Mucosa of descending colon (tissue), 3 donors: ENCODE results near the gene PIEZO2. TPM values are rescaled to one million over a fixed set of nuclear protein-coding genes. Genes with fewer than 3 reads are reported as not detected.
"Not testable (repeated sequence)": the region's sequence is repeated elsewhere in the genome, so short reads cannot be mapped to it uniquely, and the experiment has no call there.

Source experiments
- ATAC-seq: fragments of 200-7000 bp; cut with Tn5 transposase; one replicate; pipeline ENCODE4 v1.9.1; 2020; ENCODE audit warnings: mild to moderate bottlenecking, moderate library complexity
- DNase-seq, 3 donors: peaks; one replicate each; pipeline ENCODE4 v3.0.0-alpha.2; 2020
- H3K36me3 ChIP-seq: fragments of 200-600 bp; one replicate; pipeline ENCODE4 v1.8.0; 2021; ENCODE audit warnings: low read depth, mild to moderate bottlenecking
- H3K4me1 ChIP-seq: fragments of 200-600 bp; one replicate; pipeline ENCODE4 v1.8.0; 2021; ENCODE audit warnings: low read depth, mild to moderate bottlenecking
- H3K4me3 ChIP-seq: fragments of 200-600 bp; one replicate; pipeline ENCODE4 v1.8.0; 2021; ENCODE audit warnings: mild to moderate bottlenecking
- H3K9me3 ChIP-seq: fragments of 200-600 bp; one replicate; pipeline ENCODE4 v1.8.0; 2021; ENCODE audit warnings: mild to moderate bottlenecking
- intact Hi-C, 2 donors: fragments of 100-400 bp; cut with DNase I in 1 of 2; cut with micrococcal nuclease in 1 of 2; formaldehyde crosslinking; loops; one replicate each; pipeline versions ENCODE4 v1.11.0 to v1.11.1; 2022; cut with DNase I, micrococcal nuclease
- total RNA-seq, 3 donors: library from RNA; stranded (reverse); fragmentation: NEBNext Ultra II Directional in 2 of 3; extraction: Animal tissue kit (Norgen Biotek cat#: 25700) in 2 of 3; gene quantifications; one replicate each; pipeline versions ENCODE4 v1.2.1 to v1.2.4, GENCODE V29; 2021 to 2023
- TF ChIP-seq, protein P1 (sequence below): fragments of 200-600 bp; IDR thresholded peaks from one replicate; pipeline ENCODE4 v1.8.0; 2022; ENCODE audit warnings: antibody characterized with exemption, mild to moderate bottlenecking
- donor health status: DM: no; HTN: no; CAD: no; lungs with moderate emphysema.
- donor health status: DM: no; HTN: no; CAD: no.
- donor health status: DM: no; HTN: yes; CAD: no.

Gene PIEZO2
- total RNA-seq, 3 donors from 2014 or later: 1.0 to 18.9 (median 1.4) TPM

DNA sequence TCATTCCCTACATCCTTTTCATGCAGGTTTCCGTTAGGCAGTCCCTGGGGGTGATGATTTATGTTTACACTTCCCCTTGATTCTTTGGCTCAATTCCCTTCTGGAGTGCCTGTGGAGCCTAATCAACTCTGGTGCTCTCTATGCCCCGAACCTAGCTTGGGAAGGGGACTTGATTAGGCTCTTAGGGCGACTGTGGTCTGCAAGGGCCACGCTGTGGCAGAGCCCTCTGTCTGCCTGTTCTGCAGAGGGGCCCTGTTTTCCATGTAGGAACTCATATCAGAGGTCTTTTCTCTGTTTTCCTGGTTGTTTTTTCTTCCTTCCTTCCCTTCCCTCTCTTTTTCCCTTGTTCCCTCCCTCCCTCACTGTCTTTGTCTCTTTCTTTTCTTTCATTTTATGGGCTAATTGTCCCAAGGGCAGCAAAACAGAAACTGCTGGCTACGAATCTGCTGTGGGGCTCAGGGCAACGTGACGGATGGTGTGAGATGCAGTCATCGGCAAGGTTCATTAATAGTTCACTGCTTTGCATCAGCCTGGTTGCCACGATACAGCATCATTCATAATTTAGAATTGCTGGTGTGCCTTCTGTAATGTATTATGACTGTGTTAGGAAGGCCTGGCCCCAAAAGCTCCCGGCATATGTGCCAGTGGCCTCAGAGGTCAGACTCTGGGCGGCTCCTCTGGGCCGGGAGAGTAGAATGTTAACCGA, 489.0 kb downstream of the PIEZO2 start:
- H3K36me3 ChIP-seq: no peaks in the 10 kb centered on the region
- intact Hi-C loops: no loop called here

DNA sequence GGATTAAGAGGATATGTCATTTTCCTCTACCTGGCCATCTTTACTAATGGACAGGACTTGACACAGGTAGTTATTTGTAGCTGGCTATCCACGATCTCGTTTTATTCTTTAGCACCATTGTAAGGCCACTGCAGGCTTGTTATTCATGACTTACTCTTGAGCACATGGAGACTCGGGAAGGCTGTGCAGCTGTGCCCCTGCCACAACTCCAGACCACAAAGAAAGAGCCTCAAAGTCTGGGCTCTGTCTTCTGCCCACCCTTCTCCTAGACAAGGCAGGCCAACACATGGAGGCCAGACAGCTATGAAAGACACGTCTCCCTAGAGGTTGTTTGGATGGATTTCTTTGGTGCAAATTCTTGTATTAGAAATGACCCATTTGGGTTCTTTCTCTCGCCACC, 489.8 kb downstream of the PIEZO2 start:
- ATAC-seq (no peak), DNase-seq (no peak)
- Histone ChIP-seq H3K4me3 (no peak overlapping the region), H3K36me3 (no peaks in the 10 kb centered on the region), H3K4me1 (no peaks in the 10 kb centered on the region), H3K9me3 (no peaks in the 10 kb centered on the region)
- TF ChIP-seq, protein P1, sequence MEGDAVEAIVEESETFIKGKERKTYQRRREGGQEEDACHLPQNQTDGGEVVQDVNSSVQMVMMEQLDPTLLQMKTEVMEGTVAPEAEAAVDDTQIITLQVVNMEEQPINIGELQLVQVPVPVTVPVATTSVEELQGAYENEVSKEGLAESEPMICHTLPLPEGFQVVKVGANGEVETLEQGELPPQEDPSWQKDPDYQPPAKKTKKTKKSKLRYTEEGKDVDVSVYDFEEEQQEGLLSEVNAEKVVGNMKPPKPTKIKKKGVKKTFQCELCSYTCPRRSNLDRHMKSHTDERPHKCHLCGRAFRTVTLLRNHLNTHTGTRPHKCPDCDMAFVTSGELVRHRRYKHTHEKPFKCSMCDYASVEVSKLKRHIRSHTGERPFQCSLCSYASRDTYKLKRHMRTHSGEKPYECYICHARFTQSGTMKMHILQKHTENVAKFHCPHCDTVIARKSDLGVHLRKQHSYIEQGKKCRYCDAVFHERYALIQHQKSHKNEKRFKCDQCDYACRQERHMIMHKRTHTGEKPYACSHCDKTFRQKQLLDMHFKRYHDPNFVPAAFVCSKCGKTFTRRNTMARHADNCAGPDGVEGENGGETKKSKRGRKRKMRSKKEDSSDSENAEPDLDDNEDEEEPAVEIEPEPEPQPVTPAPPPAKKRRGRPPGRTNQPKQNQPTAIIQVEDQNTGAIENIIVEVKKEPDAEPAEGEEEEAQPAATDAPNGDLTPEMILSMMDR: no peak
- intact Hi-C loops: no loop called here

More for the DNA sequence above, 489.0 kb downstream of the PIEZO2 start:
- DNase-seq: no peak
- no peak overlapping the region for H3K4me3 ChIP-seq
- H3K9me3 ChIP-seq: no peaks in the 10 kb centered on the region
- TF ChIP-seq, protein P1: no peak
- no peaks in the 10 kb centered on the region for H3K4me1 ChIP-seq
- ATAC-seq: peak; percentile 10

DNA sequence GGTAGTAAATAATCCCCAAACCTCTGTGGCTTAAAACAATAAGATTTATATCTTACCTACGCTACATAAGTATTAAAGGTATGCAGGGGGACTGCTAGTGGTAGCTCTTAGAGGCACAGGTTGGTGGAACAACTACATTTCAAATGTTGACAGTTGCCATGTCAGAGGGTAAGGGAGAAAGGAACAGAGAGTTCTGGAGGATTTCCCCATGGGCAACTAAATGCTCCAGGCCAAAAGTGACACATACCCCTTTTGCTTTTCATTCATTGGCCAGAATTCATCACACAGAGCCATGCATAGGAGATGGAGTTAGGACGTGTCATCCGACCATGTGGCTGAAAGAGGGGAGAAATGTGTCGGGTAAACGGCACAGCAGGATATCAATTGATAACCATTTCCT, 490.4 kb downstream of the PIEZO2 start:
- TF ChIP-seq, protein P1: no peak
- ATAC-seq (no peak), DNase-seq (no peak)
- Histone ChIP-seq H3K36me3 (no peaks in the 10 kb centered on the region), H3K4me1 (no peaks in the 10 kb centered on the region), H3K4me3 (no peak overlapping the region), H3K9me3 (no peaks in the 10 kb centered on the region)
- intact Hi-C loops: no loop called here

DNA sequence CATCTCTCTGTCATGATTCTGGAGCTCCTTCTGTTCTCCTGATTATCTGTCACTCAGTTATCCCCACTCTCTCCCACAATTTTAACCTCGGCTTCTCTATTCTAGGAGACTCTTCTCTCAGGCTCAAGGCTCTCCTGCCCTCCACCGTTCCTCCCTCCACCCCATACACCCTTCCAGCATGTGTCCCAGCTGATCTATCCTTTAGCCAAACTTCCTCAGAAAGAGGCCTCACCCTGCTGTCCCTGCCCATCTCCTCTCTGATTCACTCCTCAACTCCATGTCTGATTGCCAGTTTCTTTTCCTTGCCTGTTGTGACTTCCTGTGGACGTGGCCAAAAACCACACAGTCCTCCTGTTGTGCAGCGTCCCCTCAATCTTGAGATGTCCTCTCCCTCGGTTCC, 505.4 kb downstream of the PIEZO2 start:
- not testable (repeated sequence) for ATAC-seq, DNase-seq

DNA sequence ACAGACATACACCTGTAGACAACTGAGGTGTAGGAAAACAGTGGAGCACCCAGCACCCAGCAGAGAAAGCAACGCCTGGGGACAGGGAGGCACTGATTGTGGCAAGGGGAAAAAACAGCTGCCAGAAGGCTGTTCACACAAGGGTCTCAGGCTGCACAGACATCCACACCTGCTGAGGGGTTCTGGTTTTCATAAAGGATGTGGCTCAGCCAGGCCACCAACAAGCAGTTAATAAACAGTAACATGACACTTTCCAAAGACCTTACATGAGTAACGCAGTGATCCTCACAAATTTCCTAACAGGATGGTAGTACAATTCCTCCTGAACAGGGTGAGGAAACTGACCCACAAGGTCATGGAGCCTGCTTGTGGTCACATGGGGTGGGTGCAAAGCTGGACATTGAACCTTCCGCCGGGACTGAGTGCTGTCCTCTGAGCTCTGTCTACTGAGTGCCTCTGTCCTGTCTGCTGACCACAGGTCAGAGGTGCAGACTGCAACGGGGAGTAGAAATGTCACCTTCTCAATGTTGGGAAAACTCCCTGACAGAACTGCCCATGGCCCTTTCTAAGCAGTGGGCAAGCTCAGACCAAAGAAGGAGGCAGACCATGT, 506.3 kb downstream of the PIEZO2 start:
- intact Hi-C loops, ATAC-seq, H3K4me1 ChIP-seq, DNase-seq, H3K36me3 ChIP-seq, H3K9me3 ChIP-seq, H3K4me3 ChIP-seq: not testable (repeated sequence)

More for the DNA sequence above, 505.4 kb downstream of the PIEZO2 start:
- H3K4me3 ChIP-seq, H3K9me3 ChIP-seq, H3K36me3 ChIP-seq, intact Hi-C loops, H3K4me1 ChIP-seq: not testable (repeated sequence)

DNA sequence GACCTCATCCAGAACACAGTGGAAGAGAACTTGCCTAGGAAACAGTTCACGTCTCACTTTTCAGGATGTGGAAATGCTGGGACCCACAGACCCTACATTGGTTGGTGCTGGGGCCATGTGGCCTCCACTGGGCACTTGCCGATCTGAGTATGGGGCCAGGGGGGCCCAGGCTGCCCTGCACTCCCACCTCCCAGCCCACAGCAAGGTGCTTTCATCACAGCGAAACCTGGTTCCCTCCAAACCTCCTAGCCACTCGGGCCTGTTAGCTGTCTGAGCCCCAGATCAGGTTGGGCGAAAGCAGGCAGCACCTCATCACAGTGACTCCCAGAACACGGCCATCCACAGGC, 510.9 kb downstream of the PIEZO2 start:
- DNase-seq, H3K9me3 ChIP-seq, intact Hi-C loops, ATAC-seq, H3K36me3 ChIP-seq, H3K4me1 ChIP-seq, H3K4me3 ChIP-seq: not testable (repeated sequence)

DNA sequence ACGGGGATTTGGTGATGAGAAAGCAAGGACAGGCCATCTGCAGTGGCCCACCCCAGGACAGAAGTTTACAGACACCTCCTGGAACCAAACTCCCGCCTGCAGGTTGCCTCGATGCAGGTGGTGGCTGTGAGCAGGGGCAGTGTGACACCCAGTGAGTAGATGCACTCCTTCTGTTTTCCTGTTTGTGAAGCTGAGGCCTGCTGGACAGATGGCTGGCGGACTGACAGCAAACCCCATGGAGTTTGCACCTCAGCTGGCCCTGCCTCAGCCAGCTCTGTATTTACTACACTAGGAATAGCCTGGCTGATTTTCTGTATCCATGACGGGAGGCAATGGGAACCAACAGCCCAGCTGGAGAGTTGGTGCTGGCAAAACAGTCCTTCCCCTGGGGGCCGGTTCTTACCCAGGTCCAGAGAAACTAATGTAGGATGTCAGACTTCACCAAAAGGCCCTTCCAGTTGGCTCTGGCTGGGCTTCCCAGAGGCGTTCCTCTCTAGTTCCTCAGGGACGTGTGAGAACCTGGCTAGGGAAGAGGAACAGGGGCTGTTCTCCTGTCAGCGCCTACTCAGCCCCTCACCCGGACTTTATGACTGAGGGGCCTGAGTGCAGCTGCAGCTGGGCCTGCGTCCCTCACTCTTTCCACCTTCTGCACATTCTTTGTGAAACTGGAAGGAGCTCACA, 511.4 kb downstream of the PIEZO2 start:
- H3K9me3 ChIP-seq, DNase-seq, H3K4me3 ChIP-seq, intact Hi-C loops, H3K4me1 ChIP-seq, ATAC-seq, H3K36me3 ChIP-seq: not testable (repeated sequence)

DNA sequence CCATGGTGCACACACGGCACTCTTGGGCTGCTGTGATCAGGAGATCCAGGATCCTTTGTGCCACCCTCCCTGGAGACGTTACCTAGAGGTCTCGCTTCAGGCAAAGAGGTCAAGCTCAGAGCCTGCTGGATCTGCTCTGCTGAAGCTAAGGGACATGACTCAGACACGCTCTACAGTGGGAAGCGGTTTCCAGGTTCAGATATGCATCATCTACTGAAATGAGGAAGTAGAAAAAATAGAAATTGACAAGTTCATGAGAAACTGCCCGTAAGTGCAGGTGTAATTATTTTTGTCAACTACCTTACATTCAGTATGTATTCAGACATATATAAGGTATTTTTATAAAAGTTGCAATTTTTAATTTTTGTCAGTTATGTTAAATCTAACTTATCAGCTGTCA, 520.3 kb downstream of the PIEZO2 start:
- intact Hi-C loops, H3K36me3 ChIP-seq, H3K4me1 ChIP-seq, DNase-seq, H3K9me3 ChIP-seq, H3K4me3 ChIP-seq: not testable (repeated sequence)
- peak; percentile 51 for ATAC-seq

DNA sequence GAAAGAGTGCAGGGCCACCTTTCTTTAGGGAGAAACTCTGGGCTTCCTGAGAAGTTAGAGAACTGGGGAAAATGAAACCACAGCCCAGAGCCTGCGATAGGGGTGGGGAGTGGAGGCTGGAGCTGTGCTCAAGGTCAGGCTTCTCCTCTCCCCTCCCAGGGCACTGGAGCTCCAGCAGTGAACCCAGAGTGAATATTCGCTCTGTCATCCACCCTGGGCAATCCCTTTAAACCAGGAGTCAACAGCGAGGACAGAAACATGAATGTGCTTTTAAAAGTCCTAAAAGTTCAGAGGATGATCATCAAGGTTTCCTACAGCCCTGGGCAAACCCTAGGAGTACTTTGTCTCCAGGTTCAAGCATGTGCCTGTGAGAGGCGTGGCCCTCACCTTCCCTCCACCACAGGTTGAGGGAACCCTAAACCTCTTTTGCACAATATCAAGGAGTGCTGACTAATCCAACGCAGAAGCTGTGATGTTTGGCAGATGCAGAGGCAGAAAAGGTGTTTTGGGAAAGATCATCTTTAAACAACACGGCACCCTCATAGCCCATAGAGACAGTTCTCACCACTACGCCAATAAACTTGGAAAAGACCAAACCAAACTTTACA, 522.7 kb downstream of the PIEZO2 start:
- H3K4me1 ChIP-seq, H3K9me3 ChIP-seq, ATAC-seq, intact Hi-C loops, H3K4me3 ChIP-seq, H3K36me3 ChIP-seq, DNase-seq: not testable (repeated sequence)

DNA sequence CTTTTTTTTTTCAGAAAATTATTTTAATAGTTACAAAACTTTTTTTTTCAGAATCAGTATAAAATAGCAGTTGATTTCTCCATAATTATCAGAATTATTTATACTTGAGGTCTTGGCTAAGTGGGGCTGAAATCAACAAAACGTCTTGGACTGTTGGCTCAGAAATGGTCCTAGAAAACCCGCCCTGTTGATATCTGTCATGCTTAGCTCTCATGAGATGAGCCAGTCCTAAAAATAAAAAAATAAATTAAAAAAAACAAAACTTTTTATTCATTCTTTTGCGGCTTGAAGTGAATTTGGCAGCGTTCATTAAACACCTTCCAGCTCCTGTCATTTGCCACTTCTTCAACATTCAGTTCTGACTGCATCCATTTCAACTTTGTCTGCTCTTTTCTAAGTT, 525.8 kb downstream of the PIEZO2 start:
- intact Hi-C loops, H3K36me3 ChIP-seq, H3K9me3 ChIP-seq, DNase-seq, H3K4me1 ChIP-seq, H3K4me3 ChIP-seq, ATAC-seq: not testable (repeated sequence)

DNA sequence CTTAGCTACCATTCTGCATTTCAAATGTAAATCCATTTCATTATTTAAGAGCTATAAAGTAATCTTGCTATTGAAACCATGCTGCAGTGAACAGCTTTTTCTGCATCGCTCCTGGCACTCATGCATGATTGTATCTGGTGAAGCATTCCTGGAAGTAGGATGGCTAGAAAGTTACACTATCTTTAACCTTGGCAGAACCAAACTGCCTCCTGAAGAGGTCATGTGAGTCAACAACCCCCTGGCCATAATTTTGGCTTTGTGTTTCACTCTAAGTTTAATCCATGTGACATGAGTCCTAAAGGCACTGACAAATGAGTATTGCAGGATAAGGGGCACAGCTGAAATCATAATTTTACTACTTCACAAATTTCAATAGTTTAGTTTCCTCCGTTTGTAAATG, 526.4 kb downstream of the PIEZO2 start:
- H3K4me1 ChIP-seq, ATAC-seq, DNase-seq, H3K36me3 ChIP-seq, H3K4me3 ChIP-seq, H3K9me3 ChIP-seq, intact Hi-C loops: not testable (repeated sequence)
